OCI-LY7 (cell line): Measurements from ENCODE around the gene LRRC18.

Experiments used
- CTCF ChIP-seq: fragments of 200-600 bp; sonication (generic); conservative IDR thresholded peaks from 2 replicates; pipeline ENCODE4 v1.5.1; 2014; ENCODE audit warnings: mild to moderate bottlenecking, antibody characterized with exemption, low read length, moderate library complexity, mixed read lengths
- EZH2phosphoT487 ChIP-seq: fragments of 200-600 bp; sonication (generic); IDR thresholded peaks from 2 replicates; pipeline ENCODE4 v1.6.1; 2018; ENCODE audit warnings: low read depth, borderline replicate concordance, mild to moderate bottlenecking, mixed run types, antibody characterized with exemption, low read length, moderate library complexity, mixed read lengths

- TF ChIP-seq CTCF (no peak), EZH2phosphoT487 (no peak)
Measured at GRCh38 chr10:48940372-48940771, 732 bp upstream of the LRRC18 start.
